HEK293 (cell line): ENCODE measurements around the gene EML6.
A peak's percentile ranks its signal among the peaks of the same experiment; 100 is the strongest.

Source experiments
- CTCF ChIA-PET: fragments of 350-600 bp; formaldehyde crosslinking; extraction: SDS; loops from one replicate; lab custom pipeline; 2021; ENCODE audit warnings: antibody characterized with exemption; lab: Yijun Ruan, JAX
- POLR2A ChIA-PET: fragments of 300-600 bp; formaldehyde crosslinking; extraction: SDS; loops from one replicate; lab custom pipeline; 2020; ENCODE audit warnings: antibody characterized with exemption, inconsistent platforms; lab: Yijun Ruan, JAX
- H3K27ac ChIP-seq: fragments of 200-500 bp; sonication (Bioruptor generic); 2 replicates; pipeline ENCODE4 v1.5.1; 2014; ENCODE audit warnings: low read depth, low read length, control low read depth, inconsistent platforms; ENCODE audit errors: extremely low read depth
- H3K36me3 ChIP-seq, 2 experiments: fragments of 200-500 bp in 1 of 2; sonication (Bioruptor generic) in 1 of 2; 1 replicate in 1 of 2; 2 replicates in 1 of 2; pipeline ENCODE4 v1.5.1; 2014 to 2017; ENCODE audit warnings: inconsistent platforms in 2 of 2, low read length in 2 of 2; ENCODE audit not compliant: control insufficient read depth in 2 of 2, insufficient read depth in 1 of 2
- H3K4me1 ChIP-seq: fragments of 200-500 bp; sonication (Bioruptor generic); 2 replicates; pipeline ENCODE4 v1.5.1; 2014; ENCODE audit warnings: mild to moderate bottlenecking, low read length, inconsistent platforms; ENCODE audit not compliant: control insufficient read depth, insufficient read depth
- H3K4me3 ChIP-seq: 2 replicates; pipeline ENCODE4 v1.5.1; 2011; ENCODE audit warnings: low read depth, mild to moderate bottlenecking, control low read depth, low read length, moderate library complexity
- H3K9me3 ChIP-seq: fragments of 200-500 bp; sonication (Bioruptor generic); 2 replicates; pipeline ENCODE4 v1.5.1; 2014; ENCODE audit warnings: low read depth, low read length, inconsistent platforms; ENCODE audit not compliant: control insufficient read depth, insufficient read depth
- GLIS1 ChIP-seq: fragments of 450-650 bp; formaldehyde crosslinking; IDR thresholded peaks from 2 replicates; pipeline ENCODE4 v1.5.1; 2016; ENCODE audit warnings: missing biosample characterization, missing genetic modification characterization
- HOXD13 ChIP-seq: sonication (generic); formaldehyde crosslinking; IDR thresholded peaks from 2 replicates; pipeline ENCODE4 v1.8.0; 2022; ENCODE audit warnings: missing genetic modification reagents, borderline replicate concordance
- INSM2 ChIP-seq: fragments of 450-650 bp; formaldehyde crosslinking; IDR thresholded peaks from 2 replicates; pipeline ENCODE4 v1.5.1; 2016; ENCODE audit warnings: missing biosample characterization, missing genetic modification characterization
- KLF8 ChIP-seq: fragments of 450-650 bp; formaldehyde crosslinking; IDR thresholded peaks from 2 replicates; pipeline ENCODE4 v1.5.1; 2016; ENCODE audit warnings: missing biosample characterization, missing genetic modification characterization
- PRDM10 ChIP-seq: fragments of 450-650 bp; formaldehyde crosslinking; IDR thresholded peaks from 2 replicates; pipeline ENCODE4 v1.5.1; 2016; ENCODE audit warnings: missing biosample characterization, missing genetic modification characterization
- SCRT2 ChIP-seq: fragments of 450-650 bp; formaldehyde crosslinking; IDR thresholded peaks from 2 replicates; pipeline ENCODE4 v1.5.1; 2016; ENCODE audit warnings: missing biosample characterization, missing genetic modification characterization
- ZBTB6 ChIP-seq: fragments of 450-650 bp; formaldehyde crosslinking; IDR thresholded peaks from 2 replicates; pipeline ENCODE4 v1.5.1; 2017; ENCODE audit warnings: missing biosample characterization, missing genetic modification characterization
- ZEB2 ChIP-seq: fragments of 450-650 bp; formaldehyde crosslinking; IDR thresholded peaks from 2 replicates; pipeline ENCODE4 v1.5.1; 2016; ENCODE audit warnings: missing biosample characterization, missing genetic modification characterization
- ZFP3 ChIP-seq: fragments of 450-650 bp; formaldehyde crosslinking; IDR thresholded peaks from 2 replicates; pipeline ENCODE4 v1.5.1; 2016; ENCODE audit warnings: low read depth, missing biosample characterization, missing genetic modification characterization
- ZFP37 ChIP-seq: fragments of 450-650 bp; formaldehyde crosslinking; IDR thresholded peaks from 2 replicates; pipeline ENCODE4 v1.5.1; 2016; ENCODE audit warnings: missing biosample characterization, missing genetic modification characterization
- ZIC2 ChIP-seq: fragments of 450-650 bp; formaldehyde crosslinking; IDR thresholded peaks from 2 replicates; pipeline ENCODE4 v1.5.1; 2016; ENCODE audit warnings: missing biosample characterization, missing genetic modification characterization
- ZNF19 ChIP-seq: fragments of 450-650 bp; formaldehyde crosslinking; IDR thresholded peaks from 2 replicates; pipeline ENCODE4; 2016; ENCODE audit warnings: missing biosample characterization, missing genetic modification characterization, low read depth
- ZNF302 ChIP-seq: fragments of 450-650 bp; formaldehyde crosslinking; IDR thresholded peaks from 2 replicates; pipeline ENCODE4 v1.5.1; 2016; ENCODE audit warnings: missing biosample characterization, missing genetic modification characterization, low read depth
- ZNF473 ChIP-seq: fragments of 450-650 bp; formaldehyde crosslinking; IDR thresholded peaks from 2 replicates; pipeline ENCODE4 v1.5.1; 2017; ENCODE audit warnings: missing biosample characterization, missing genetic modification characterization
- ZNF514 ChIP-seq: fragments of 450-650 bp; formaldehyde crosslinking; IDR thresholded peaks from 2 replicates; pipeline ENCODE4 v1.5.1; 2016; ENCODE audit warnings: missing biosample characterization, missing genetic modification characterization
- ZNF558 ChIP-seq: fragments of 450-650 bp; formaldehyde crosslinking; IDR thresholded peaks from 2 replicates; pipeline ENCODE4 v1.5.1; 2016; ENCODE audit warnings: missing biosample characterization, missing genetic modification characterization
- ZNF639 ChIP-seq: fragments of 450-650 bp; formaldehyde crosslinking; IDR thresholded peaks from 2 replicates; pipeline ENCODE4 v1.5.1; 2016; ENCODE audit warnings: missing biosample characterization, missing genetic modification characterization
- ZNF645 ChIP-seq: fragments of 450-650 bp; formaldehyde crosslinking; IDR thresholded peaks from 2 replicates; pipeline ENCODE4; 2016; ENCODE audit warnings: missing biosample characterization, missing genetic modification characterization
- ZNF704 ChIP-seq: fragments of 450-650 bp; formaldehyde crosslinking; IDR thresholded peaks from 2 replicates; pipeline ENCODE4 v1.5.1; 2016; ENCODE audit warnings: missing biosample characterization, missing genetic modification characterization
- ZNF830 ChIP-seq: fragments of 450-650 bp; IDR thresholded peaks from 2 replicates; pipeline ENCODE4 v1.5.0; 2018; ENCODE audit warnings: missing biosample characterization, missing genetic modification characterization, low read depth, mild to moderate bottlenecking, moderate library complexity
- ZSCAN30 ChIP-seq: fragments of 450-650 bp; IDR thresholded peaks from 2 replicates; pipeline ENCODE4 v1.5.1; 2018; ENCODE audit warnings: missing biosample characterization, mild to moderate bottlenecking, missing genetic modification characterization, moderate library complexity

Gene EML6

GRCh38 chr2:54955358-54956110 lies 232.1 kb downstream of the EML6 start (continued):
- no peak for TF ChIP-seq PRDM10 (tag by site-specific recombination)
- no peak for TF ChIP-seq ZNF19 (tag by site-specific recombination)
- TF ChIP-seq ZNF473 (tag by site-specific recombination) = no peak
- TF ChIP-seq ZNF302 (tag by site-specific recombination) = no peak
- no peak for TF ChIP-seq HOXD13 (CRISPR knock-in tag)
- no peak for TF ChIP-seq ZFP37 (tag by site-specific recombination)

- no peaks in the 10 kb centered on the region for H3K9me3 ChIP-seq
- H3K4me3 ChIP-seq = no peak overlapping the region
- no peak overlapping the region for H3K27ac ChIP-seq
- H3K36me3 ChIP-seq = no peaks in the 10 kb centered on the region
- ChIA-PET CTCF (no interaction called here), POLR2A (interaction anchor here (1.0 kb wide), 1 partner anchor 563 kb away, joined by 3 read pairs; the partner anchor contains the start of gene CFAP36)
- no peaks in the 10 kb centered on the region for H3K4me1 ChIP-seq
- 0 out of 2 replicates have a peak, but pooled peaks have one; percentile 23 for TF ChIP-seq SCRT2 (tag by site-specific recombination)
- TF ChIP-seq ZEB2 (tag by site-specific recombination) = no peak
- no peak for TF ChIP-seq ZNF704 (tag by site-specific recombination)
These were observed 232.7 kb downstream of the EML6 start for GRCh38 chr2:54956111-54956627.

- Histone ChIP-seq H3K4me1 (no peaks in the 10 kb centered on the region), H3K4me3 (no peak overlapping the region), H3K36me3 (no peaks in the 10 kb centered on the region), H3K9me3 (no peaks in the 10 kb centered on the region), H3K27ac (no peak overlapping the region)
- TF ChIP-seq ZSCAN30 (tag by site-specific recombination) (no peak), ZNF645 (tag by site-specific recombination) (no peak), ZNF830 (tag by site-specific recombination) (no peak), ZBTB6 (tag by site-specific recombination) (no peak), KLF8 (no peak), ZNF639 (tag by site-specific recombination) (no peak), ZNF558 (no peak), ZNF473 (tag by site-specific recombination) (no peak), GLIS1 (tag by site-specific recombination) (0 out of 2 replicates have a peak, but pooled peaks have one; percentile 9), ZIC2 (tag by site-specific recombination) (peak; percentile 73), ZFP3 (tag by site-specific recombination) (no peak), ZNF514 (tag by site-specific recombination) (no peak), INSM2 (no peak)
- ChIA-PET POLR2A (interaction anchor here (0.7 kb wide), 1 partner anchor 154 kb away, joined by 5 read pairs; no protein-coding TSS in a partner anchor), CTCF (no interaction called here)
These were observed 234.0 kb downstream of the EML6 start for GRCh38 chr2:54957321-54957999.
